GM08714 (cell line): ENCODE results near the gene KCNK3.
"Not testable (repeated sequence)": the region's sequence is repeated elsewhere in the genome, so short reads cannot be mapped to it uniquely, and the experiment has no call there.

Experiments used
- H3K4me3 ChIP-seq: fragments of 200-500 bp; sonication (Bioruptor generic); 2 replicates; pipeline ENCODE4 v1.5.1; 2014; ENCODE audit warnings: mild to moderate bottlenecking, low read length, inconsistent platforms
- ZNF274 ChIP-seq: IDR thresholded peaks from 2 replicates; pipeline ENCODE4 v1.6.1; 2012; ENCODE audit warnings: mild to moderate bottlenecking, low read depth, low read length

KCNK3 gene

DNA sequence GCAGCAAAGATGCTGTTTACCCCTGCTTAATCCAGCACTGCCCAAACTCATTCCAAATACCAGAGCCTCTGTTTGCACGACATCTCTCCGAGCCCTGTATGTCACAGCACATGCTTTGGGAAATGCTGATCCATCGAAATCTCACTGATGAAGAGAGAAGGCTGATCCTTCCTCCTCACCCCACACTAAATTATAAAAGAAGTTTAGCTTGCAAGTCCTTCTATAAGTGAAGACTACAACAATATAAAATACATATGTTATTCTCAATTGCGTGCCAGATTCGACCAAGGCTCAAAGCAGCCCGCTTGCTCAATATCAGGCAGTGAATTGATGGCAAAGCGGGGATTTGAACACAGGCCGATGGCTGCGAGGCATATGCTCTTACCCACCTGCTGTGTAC, 40.9 kb downstream of the KCNK3 start:
- no peak for TF ChIP-seq ZNF274

GRCh38 chr2:26735097-26735496, 42.6 kb downstream of the KCNK3 start:
- H3K4me3 ChIP-seq: no peak overlapping the region
- no peak for TF ChIP-seq ZNF274

More for the DNA sequence above, 40.9 kb downstream of the KCNK3 start:
- H3K4me3 ChIP-seq: no peak overlapping the region

GRCh38 chr2:26735883-26736588, 43.5 kb downstream of the KCNK3 start:
- H3K4me3 ChIP-seq: no peak overlapping the region
- TF ChIP-seq ZNF274: no peak

GRCh38 chr2:26737221-26737620, 44.7 kb downstream of the KCNK3 start:
- H3K4me3 ChIP-seq: no peak overlapping the region
- no peak for TF ChIP-seq ZNF274

DNA sequence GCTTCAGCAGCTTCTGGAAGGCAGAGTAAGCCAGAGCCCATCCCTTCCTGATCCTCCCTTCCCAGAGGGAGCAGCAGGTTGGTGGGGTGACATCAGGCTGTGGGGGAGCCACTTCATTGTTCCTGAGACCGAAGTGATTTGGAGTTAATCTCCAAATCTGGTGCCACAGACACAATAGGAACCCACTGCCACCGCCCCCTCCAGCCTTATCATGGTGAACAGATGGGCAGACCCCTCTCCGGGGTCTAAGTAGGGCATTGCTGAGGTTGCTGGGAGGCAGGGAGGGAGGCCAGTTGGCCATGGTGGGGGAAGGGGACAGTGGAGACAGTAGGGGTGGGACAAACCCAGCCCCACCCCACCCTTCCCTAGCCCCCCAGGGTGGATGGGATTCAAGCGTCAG, 46.0 kb downstream of the KCNK3 start:
- no peak for TF ChIP-seq ZNF274
- no peak overlapping the region for H3K4me3 ChIP-seq

- no peak overlapping the region for H3K4me3 ChIP-seq
- TF ChIP-seq ZNF274: no peak
Measured at GRCh38 chr2:26739514-26739913, 47.0 kb downstream of the KCNK3 start.

DNA sequence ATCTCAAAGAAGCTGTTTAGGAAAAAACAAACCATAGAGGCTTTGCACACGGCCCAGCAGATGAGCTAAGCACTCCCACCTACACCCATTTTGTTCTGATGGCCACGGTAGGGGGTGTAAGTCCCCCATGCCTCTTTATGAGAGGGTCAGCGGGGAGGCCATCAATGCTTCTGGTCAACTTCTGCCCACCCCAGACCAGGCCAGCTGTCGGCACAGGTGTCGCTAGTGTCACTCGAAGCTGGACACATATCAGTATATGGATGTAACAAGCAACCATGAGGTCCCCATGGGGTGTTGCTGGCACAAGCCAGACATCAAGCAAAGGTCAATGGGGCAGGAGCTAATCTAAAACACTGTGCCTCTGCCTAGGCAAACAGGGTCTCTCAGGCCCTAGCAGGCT, 47.8 kb downstream of the KCNK3 start:
- no peak for TF ChIP-seq ZNF274
- no peak overlapping the region for H3K4me3 ChIP-seq

DNA sequence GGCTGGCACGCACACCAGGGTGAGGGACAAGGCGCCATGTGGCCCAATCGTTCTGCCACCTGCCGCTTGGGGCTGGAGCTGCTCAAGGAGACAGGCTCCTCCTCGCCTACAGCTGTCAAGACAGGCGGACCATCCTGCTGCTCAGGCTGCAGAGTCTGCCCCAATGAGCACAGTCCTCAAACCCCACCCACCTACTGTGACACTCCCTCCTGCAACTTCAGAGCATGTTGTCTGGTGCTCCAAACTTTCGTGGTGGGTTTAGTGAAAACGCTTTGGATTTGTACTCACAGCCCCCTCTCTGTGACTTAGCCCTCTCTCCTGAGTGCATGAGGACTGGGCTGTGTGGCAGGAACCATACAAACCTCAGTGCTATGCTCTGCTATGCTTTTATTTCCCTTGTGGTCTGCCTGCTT, 48.4 kb downstream of the KCNK3 start:
- H3K4me3 ChIP-seq: no peak overlapping the region
- TF ChIP-seq ZNF274: no peak

DNA sequence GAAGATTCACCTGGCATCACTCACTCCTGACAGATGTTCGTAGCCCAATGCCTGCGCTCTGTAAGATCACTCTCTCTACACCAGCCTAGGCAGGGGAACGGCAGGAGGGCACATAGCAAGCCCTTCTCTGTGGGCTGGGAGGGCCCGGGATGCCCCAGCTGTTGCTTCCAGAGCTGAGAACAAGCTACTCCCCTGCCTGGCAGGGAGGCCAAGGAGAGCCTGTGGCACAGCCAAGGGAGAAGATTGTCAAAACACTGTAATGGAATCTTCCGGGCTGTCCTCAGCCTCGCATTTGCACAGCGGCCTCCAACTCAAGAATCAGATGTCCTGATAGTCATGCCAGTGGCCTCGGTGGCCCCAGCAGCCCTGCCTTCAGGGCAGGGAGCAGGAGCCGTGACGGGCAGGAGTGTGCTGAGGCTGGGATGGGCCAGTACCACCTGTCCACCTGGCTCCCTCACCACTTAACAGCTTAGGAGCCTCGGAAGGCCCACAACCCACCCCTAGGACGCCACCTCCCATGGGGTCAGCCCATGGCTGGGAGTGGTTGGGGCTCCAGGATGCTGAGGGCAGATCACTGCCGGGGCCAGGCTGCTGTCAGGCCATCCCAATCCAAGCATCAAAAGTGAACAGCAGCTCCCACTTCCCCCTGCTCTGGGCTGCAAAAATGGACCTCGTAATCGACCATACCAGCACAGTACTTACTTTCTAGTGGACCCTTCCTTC, 49.7 kb downstream of the KCNK3 start:
- H3K4me3 ChIP-seq: no peak overlapping the region
- no peak for TF ChIP-seq ZNF274

GRCh38 chr2:26743852-26744251, 51.3 kb downstream of the KCNK3 start:
- no peak for TF ChIP-seq ZNF274

DNA sequence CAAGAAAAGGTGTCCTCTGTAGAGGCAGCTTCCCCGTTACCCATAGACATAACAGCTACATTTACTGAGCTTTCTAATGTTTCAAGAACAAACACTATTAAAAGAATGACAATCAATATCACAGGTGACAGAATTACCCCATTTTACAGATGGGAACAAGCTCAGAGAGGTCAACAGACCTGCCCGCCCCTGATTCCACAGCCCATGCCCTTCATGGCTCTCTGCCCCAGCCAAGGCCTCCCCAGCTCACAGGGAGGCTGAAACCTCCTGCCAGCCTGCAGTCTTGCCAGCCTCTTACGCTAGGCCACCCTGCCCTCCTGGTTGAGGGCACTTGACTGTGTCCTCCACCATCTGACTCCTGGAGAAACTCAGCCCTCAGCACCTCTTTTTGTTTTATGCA, 52.4 kb downstream of the KCNK3 start:
- TF ChIP-seq ZNF274: no peak

More at GRCh38 chr2:26743852-26744251, 51.3 kb downstream of the KCNK3 start:
- no peak overlapping the region for H3K4me3 ChIP-seq

GRCh38 chr2:26745609-26746327, 53.2 kb downstream of the KCNK3 start:
- no peak for TF ChIP-seq ZNF274

More for the DNA sequence above, 52.4 kb downstream of the KCNK3 start:
- H3K4me3 ChIP-seq: no peak overlapping the region

GRCh38 chr2:26746934-26747333, 54.4 kb downstream of the KCNK3 start:
- H3K4me3 ChIP-seq: no peak overlapping the region
- no peak for TF ChIP-seq ZNF274

More at GRCh38 chr2:26745609-26746327, 53.2 kb downstream of the KCNK3 start:
- no peak overlapping the region for H3K4me3 ChIP-seq

DNA sequence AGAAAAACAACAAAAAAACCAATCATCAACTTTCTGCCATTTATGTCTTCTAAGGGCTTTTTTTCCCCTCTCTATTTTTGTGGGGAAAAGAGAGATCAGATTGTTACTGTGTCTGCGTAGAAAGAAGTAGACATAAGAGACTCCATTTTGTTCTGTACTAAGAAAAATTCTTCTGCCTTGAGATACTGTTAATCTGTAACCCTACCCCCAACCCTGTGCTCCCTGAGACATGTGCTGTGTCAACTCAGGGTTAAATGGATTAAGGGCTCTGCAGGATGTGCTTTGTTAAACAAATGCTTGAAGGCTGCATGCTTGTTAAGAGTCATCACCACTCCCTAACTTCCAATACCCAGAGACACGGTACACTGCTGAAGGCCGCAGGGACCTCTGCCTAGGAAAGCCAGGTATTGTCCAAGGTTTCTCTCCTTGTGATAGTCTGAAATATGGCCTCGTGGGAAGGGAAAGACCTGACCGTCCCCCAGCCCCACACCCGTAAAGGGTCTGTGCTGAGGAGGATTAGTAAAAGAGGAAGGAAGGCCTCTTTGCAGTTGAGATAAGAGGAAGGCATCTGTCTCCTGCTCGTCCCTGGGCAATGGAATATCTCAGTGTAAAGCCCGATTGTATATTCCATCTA, 57.4 kb downstream of the KCNK3 start:
- H3K4me3 ChIP-seq: not testable (repeated sequence)

- not testable (repeated sequence) for H3K4me3 ChIP-seq
Measured at GRCh38 chr2:26750467-26750866, 57.9 kb downstream of the KCNK3 start.
